Activated T-helper 1 cell treated with anti-CD3 and anti-CD28 coated beads, Interleukin-2, amount 50 U/mL, for 16 hours (primary cell): ENCODE results near the gene PHLPP2.
A peak's percentile ranks its signal among the peaks of the same experiment; 100 is the strongest.
"Not testable (repeated sequence)": the region's sequence is repeated elsewhere in the genome, so short reads cannot be mapped to it uniquely, and the experiment has no call there.

Experiments
- DNase-seq, 2 donors: peaks; one replicate each; pipeline ENCODE4 v3.0.0-alpha.2; 2020; ENCODE audit warnings: low read depth in 1 of 2, low spot score in 1 of 2

Gene PHLPP2

DNA sequence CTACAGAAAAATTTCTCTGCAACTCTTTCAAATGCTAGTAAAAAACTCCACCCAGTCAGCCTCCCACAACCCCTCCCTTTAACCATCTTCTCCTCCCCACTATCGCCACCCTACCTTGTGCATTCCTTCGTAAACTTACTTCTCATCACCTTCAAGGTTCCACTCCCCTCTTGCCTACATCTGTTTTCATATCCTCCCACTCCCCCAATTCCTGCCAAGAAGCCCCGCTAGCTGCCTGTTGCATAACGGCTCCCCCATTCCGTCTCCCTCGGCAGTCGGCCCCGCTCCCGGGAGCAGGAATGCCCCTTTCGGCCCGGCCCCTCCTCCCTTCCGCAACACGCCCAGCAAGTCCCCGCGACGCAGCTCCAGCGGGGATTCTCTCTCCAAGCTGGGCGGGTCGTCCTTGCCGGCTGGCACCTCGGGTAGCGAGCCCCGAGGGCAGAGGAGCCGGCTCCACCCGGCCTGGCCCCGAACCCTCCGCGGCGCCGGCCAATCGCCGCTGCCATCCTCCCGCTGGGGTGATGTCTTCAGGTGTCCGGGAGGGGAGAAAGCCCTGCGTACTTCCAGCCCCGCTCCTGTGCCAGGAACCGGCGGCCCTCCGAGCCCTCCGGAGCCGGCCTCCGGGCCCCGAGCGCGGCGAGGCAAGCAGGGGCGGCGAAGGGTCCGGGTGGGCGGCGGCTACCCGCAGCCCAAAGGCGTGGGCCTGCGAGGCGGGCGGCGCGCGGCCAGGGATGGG lies 1.5 kb downstream of the PHLPP2 start:
- peak; percentile 26 to 46 for DNase-seq

DNA sequence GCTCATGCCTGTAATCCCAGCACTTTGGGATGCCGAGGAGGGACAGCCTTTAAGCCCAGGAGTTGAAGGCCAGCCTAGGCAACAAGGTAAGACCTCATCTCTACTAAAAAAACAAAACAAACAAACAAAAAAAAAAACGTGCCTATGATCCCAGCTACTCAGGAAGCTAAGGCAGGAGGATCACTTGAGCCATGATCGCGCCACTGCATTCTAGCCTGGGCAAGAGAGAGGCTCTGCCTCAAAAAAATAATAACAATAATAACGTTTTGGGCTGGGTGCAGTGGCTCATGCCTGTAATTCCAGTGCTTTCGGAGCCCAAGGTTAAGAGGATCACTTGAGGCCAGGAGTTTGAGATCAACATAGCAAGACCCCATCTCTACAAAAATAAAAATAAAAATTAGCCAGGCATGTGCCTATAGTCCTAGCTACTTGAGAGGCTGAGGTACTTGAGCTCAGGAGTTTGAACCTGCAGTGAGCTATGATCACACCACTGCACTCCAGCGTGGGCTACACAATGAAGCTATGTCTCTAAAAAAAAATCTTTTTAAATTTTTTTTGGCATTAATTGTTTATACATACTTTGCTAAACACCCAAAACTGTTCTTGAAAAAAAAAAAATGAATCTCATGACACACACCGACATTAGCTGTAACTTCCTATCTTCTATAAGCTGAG lies 3.3 kb downstream of the PHLPP2 start:
- DNase-seq, result no peak

DNA sequence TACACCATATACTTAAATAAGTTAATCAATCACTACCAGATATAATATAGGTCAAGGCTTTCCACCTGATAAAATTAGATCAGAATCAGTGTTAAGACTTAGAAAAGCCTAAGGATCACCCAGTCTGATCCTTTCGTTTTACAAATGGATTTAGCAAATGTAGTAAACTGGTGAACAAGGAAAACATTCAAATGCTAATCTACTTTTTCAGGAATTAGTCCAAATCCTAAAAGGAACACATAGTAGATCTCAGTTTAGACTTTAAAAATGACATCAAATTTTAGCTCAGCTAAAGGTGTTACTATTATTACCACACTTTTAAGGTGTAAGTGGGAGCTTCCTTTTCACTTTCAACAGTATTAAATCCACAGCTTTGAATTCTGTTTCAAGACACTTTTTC lies 12.0 kb downstream of the PHLPP2 start:
- no peak for DNase-seq

DNA sequence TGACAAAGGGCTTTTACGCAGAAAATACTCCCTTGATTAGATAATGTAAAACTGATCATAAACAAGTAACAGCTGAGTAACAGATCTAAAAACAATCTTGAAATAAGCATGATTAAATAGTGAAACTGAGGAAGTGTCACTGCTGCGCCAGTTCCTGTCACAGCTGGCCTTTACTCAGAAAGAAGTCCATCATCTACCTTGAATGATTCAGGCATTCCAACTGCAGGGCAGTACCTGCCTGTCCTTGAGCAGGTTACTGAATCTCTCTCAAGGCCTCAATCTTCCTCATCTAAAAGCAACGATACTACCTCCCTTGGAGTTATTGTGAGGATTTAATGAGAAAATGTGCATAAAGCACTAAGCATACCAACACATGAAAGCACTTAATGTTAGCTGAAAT lies 12.7 kb downstream of the PHLPP2 start:
- no peak for DNase-seq

DNA sequence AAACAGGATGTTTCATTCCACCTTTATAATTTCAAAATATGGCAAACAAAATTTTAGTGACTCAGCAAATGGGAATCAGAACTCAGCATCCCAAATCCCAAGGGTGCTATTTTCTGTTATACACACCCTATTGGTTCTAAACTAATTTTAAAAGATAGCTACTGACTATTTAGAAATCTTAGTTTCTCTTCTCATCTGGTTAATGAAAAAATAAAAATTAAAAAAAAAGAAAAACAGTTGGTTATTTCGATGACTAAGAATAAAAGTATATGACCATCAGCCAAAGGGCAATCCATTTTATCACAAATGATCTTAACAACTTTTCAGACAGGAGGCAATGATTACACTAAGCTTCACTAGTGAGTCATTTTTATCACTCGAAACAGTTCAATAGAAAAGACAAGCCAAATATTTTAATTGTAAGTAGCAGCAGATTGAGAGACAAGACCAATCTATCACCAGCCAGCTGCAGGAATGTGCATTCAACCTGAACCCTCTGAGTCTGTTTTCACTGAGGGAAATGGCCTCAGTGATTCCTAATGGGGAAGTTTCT lies 15.2 kb downstream of the PHLPP2 start:
- no peak for DNase-seq

DNA sequence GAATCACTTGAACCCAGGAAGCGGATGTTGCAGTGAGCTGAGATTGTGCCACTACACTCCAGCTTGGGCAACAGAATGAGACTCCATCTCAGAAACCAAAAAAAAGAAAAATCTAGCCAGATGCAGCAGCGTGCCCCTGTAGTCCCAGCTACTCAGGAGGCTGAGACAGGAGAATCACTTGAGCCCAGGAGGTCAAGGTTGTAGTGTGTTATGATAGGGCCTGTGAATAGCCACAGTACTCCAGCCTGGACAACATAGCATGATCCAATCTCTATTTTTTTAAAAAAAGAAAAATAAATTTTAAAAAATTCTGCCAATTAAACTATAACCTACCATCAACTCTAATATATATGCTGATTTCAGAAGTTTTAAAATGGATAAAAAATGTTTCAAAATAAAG lies 15.8 kb downstream of the PHLPP2 start:
- no peak for DNase-seq

DNA sequence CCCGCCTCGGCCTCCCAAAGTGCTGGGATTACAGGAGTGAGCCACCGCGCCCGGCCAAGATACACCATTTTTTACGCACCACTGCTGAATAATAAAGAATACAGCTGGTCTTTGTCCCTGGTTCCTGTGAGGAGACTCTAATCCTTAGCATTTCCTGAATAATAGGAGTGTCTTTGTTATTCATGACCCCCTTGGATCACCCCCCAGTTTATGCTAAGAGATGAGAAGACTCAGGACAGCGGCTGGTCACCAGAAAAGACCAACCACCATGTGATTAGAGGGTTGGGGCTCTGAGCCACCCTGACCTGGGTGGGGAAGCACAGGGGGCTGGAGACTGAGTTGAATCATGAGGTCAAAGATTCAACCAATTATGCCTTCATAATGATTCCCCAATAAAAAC lies 17.3 kb downstream of the PHLPP2 start:
- DNase-seq, result no peak

DNA sequence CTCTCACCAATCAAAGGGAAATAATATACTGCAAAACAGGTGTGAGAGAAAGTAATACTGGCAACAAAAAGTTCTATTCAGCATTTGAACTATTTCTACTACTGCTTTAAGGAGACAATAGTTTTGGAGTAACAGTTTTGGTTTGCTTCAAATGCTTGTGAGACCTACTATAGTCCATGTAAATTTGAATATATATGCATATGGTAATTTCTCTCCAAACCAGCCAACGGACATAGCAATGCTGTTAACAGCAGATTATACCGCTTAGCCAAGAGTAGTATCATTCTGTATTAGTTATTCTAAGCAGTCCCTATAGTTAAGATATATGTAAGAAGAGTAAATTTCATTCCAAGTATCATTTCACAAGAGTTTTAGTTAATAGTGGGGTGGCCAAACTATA lies 18.5 kb downstream of the PHLPP2 start:
- no peak for DNase-seq

DNA sequence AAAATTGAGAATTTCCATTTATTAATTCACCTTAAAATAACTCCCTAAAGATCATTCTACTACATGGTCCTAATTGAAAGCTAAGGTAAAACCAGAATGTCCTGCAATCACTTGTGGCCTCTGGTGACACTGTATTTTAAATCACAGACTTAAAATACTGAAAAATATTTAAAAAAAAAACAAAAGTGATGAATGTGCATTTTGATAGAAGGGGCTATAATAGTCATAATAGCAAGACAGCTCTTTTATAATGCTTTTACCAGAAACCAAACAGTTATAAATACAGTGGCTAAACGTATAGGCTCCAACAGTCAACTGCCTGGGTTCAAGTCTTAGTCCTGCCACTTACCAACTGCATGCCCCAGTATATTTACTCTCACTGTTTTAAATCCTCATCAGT lies 21.2 kb downstream of the PHLPP2 start:
- DNase-seq, result no peak

DNA sequence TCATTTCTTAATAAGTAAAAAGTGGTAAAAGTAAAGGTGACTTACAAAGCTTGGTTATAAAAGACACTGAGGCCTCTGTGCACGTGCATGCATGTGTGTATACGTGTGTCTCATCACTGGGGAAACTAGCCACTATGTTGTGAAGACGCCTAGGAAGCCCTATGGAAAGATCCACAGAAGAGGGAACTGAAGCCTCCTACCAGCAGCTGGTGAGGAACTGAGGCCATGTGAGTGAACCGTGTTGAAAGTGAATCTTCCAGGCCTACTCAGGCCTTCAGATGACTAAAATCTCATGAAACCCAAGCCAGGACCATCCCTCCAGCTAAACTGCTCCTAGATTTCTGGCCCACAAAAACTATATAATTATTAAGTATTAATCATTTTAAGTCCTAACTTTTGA lies 23.7 kb downstream of the PHLPP2 start:
- DNase-seq, result no peak

DNA sequence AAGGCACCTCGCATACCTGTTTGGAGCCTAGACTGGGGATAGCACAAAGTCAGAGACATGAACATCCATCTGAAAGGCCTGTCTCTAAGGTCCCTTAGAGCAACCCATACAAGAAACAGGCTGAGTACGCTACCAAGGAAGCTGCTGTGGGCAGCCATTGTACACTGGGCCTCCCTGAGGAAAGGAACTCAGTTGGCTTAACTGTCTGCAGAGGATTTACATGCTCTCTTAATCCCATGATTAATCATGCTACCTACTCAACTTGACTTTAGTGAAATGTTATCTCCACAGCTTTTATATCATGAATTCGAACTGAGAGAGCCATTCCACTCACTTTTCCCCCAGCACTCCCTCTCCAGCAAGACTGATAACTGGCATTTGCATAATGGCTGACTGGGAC lies 26.0 kb downstream of the PHLPP2 start:
- DNase-seq, result no peak

DNA sequence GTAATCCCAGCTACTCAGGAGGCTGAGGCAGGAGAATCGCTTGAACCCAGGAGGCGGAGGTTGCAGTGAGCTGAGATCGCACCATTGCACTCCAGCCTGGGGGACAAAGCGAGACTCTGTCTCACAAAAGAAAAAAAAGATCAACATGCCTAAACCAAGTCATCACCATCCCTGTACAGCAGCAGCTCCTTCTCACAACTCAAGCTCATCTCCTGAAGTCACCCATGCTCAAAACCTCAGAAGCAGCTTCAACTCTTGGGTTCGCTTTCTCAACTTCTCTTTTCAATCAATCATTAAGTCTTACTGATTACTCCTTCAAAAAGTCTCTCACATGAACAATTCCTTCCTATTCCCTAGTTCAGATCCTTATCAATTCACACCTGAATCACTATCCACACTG lies 31.3 kb downstream of the PHLPP2 start:
- DNase-seq, result no peak

DNA sequence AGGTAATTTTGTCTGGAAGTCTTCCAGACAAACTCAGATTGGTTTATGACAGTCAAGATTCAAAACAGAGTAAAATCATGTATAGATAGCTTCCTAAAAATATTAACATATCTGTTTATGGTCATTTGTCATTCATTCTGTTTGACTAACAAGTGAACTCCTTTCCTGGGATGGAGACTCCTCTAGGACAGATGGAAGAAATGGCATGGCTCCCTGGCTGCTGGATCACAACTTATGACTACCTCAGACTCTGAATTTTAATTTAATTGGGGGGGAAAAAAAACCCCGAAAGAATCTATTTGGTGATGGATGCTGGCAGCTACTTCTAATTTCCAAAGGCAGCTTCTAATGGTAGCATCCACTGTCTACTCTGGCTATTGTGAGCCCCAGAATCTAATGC lies 34.6 kb downstream of the PHLPP2 start:
- DNase-seq, result no peak

DNA sequence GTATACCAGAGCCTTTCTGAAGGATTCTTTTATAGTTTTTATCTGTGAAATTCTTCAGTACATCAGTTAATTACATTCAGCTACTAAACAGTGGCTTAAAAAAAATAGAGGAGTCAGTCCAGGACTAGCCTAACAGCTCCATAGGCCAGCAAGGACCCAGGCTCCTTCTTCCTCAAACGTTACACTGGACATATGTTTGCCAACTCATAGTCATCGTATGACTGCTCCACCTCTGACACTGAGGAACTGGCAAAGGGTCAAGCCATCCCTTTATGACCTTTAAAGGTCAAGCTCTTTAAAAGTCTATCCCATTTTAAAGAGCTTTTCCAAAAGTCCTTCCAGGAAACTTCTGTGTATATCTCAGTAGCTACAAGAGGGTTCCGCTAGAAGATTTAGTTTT lies 36.6 kb downstream of the PHLPP2 start:
- no peak for DNase-seq

DNA sequence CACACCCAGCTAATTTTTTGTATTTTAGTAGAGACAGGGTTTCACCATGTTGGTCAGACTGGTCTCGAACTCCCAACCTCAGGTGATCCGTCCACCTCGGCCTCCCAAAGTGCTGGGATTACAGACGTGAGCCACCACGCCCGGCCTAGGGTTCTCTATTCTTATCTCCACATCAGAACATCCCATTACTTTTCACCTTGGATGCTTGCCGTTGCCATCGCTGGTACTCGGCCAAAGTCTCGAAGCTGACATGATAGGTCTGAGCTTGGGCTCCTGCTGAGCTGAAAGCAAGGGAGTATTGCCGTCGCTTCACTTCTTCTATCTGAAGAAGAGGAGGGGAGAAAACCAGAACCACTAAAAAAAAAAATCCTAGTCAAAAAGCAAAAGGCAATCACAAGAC lies 40.2 kb downstream of the PHLPP2 start:
- not testable (repeated sequence) for DNase-seq

DNA sequence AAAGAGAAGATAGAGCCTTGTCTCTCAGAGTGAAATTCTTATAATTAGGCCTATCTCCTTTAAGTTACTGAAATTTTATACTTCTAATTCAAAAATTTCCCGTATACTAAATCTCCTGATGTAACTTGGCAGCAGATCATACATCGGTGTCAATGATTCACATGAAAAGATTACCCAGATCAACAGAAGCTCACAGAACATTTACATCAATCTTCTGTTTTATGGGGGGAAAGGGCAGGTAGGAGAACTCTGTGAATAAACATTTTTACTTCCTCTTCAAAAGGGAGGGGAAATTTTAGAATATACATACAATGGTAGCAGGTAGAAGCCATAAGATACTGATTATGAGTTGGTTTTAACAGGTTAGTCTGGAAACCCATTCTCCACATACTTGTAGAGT lies 43.1 kb downstream of the PHLPP2 start:
- no peak for DNase-seq

DNA sequence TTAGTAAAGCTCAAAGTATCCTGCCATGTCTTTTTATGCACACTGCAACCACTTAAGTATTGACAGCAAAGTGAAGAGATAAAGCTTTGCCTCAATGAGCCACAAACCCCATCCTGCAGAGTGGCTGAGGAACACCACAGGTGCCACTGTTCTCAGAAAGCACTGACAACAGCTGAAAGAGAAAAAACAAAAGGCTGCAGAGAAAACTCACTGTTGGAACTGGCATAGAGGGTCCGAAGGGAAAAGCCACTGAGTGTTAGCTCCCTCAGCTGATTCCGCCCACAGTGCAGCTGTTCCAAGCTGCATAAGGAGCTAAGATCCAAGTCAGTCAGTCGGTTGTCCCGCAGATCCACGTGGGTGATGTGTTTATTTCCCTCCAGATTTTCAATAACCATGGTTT lies 48.3 kb downstream of the PHLPP2 start:
- no peak for DNase-seq

DNA sequence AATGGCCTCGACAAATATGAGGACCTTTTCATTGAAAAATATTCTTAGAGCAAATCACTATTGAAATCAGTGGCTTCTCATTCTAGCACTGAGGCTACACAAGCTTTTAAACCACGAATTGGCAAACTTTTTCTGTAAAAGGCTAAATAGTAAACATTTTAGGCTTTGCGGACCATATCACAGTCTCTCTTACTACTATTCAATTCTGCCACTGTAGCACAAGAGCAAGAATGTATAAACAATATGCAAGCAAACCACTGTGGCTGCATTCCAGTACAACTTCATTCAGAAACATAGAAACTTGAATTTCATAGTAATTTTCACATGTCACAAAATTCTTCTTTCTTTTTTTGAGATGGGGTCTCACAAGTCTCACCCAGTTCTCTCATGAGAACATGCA lies 49.1 kb downstream of the PHLPP2 start:
- DNase-seq, result no peak

DNA sequence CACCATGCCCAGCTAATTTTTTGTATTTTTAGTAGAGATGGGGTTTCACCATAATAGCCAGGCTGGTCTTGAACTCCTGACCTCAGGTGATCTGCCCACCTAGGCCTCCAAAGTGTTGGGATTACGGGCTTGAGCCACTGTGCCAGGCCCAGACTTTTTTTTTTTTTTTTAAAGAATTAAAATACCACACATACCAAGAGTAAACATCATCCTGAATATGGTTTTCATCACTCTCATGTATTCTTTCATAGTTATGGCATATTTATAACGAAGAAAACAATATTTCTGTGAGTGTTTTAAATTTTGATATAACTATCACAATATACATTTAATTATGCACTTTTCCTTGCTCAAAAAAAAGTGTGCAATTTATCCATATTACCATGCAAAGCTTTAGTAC lies 50.3 kb downstream of the PHLPP2 start:
- no peak for DNase-seq

DNA sequence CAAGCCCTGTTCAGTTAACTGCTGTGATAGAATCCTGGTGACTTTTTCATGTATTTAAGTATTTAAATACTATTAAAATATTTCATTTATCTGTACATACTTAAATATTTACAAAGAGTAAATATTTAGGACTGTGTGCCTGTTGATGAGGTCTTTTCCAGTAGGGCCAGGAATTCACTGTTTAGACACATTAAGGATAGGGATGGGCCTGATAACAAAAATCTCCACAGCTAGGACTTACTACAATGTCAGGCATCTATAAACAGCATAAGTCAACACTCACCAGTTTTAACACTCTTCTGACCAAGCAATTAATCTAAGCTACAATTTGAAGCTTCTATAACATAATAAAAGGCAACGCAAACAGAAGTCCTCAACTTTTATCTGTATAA lies 50.9 kb downstream of the PHLPP2 start:
- DNase-seq, result no peak

DNA sequence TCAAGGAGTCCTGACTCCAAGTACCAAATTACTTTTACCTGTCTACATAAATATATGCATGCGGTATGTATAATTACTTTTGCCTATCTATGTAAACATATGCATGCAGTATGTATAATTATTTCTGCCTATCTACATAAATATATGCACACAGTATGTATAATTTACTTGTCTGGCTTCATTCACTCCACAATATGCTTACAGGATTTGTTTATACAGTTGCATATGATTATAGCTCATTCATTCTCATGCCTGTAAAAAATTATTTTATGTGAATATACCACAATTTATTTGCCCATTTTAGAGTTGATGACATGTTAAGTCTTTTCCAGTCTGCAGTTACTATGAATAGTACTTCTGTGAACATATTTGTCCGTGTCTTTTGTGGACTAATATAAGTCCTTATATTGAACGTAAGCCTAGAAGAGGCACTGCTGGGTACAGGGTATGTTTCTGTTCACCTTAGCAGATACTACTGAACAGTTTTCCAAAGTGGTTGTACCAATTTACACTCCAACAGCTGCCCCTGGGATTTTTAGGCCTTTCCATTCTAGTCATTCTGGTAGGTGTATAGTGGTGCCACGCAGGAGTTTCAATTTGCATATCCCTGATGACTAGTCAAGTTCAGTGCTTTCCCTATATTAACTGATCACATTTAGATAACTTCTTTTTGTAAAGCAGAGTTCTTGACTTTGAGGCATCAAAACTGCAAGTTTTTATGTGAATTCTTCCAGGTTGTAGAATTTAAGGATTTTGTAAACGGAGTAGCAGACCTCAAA lies 51.5 kb downstream of the PHLPP2 start:
- DNase-seq, result no peak

DNA sequence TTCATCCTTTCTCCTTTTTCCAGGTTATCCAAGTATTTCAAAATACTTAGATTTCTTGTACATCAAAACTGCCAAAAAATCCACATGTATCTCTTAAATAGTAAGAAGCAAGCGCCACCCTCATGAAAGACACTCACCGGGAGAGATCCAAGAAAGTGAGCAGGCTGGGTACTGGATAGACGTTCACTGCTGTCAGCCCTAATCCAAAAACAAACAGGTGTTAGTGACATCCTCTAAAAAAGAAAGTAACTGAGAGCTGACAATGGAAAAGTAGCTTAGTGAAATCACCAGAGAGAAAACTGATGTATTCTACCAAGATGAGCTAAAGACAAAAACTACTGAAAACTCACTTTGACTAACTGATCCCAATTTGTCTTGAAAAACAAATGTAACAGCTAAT lies 52.4 kb downstream of the PHLPP2 start:
- no peak for DNase-seq
